ENCODE results near the gene MRPL2.
A peak's percentile ranks its signal among the peaks of the same experiment; 100 is the strongest.

Gene MRPL2

DNA sequence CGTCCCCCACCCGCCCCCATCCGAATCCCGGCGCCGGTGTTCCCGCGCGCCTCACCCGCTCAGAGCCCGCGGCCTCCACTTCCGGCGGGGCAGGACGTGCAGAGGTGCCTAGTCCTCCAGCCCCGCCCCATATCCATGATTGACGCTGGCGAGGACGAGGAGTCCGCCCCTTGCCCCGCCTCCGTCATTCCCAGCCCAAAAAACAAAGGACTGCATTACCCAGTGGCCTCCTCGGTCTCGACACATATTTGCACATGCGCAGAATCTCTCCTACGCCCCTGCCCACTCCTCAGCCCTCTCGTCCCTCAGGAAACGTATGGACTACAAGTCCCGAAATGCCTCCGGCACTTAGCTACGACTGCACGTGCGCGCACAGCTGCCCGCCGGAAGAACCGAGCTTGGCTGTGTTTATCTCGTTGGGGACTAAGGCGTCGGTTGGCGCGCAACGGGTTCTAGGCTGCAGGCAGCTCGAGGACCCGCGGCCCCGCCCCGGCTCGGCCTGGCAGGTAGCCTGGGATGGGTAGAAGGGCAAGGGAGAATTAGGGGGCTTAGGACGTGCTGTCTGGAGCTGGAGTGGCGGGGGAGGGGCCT is 45.3 kb downstream of the MRPL2 start, which contains the start of the genes KLHDC3 and MEA1:
Gene KLHDC3 (plus strand): TSS at position 407 of the 591 bp plus-strand sequence. CDS start 2,944 bp downstream, outside the sequence.
Gene MEA1 (minus strand): TSS at position 104 of the 591 bp plus-strand sequence. CDS start 133 bp downstream, outside the sequence.
- peak; percentile 100 for DNase-seq
- peak within 1 kb of the TSS; percentile 56 for H2BK5ac ChIP-seq (ENCODE audit: low read length)
- H3K4ac ChIP-seq (ENCODE audit: low read depth, low read length), result no peak within 1 kb of the TSS
- H2AK5ac ChIP-seq (ENCODE audit: low read length), result peak within 1 kb of the TSS; percentile 88
- no peak within 1 kb of the TSS for H2BK120ac ChIP-seq (ENCODE audit: low read depth, low read length)
- peak within 1 kb of the TSS; percentile 48 for H3K27ac ChIP-seq (ENCODE audit: low read depth, low read length)
- H3K4me1 ChIP-seq (ENCODE audit: control insufficient read depth, low read depth, low read length), result peaks cover 6% of the 10 kb centered on the region
- peaks cover 21% of the 10 kb centered on the region for H3K79me2 ChIP-seq (ENCODE audit: control insufficient read depth, insufficient read depth, low read length)
- H3K4me2 ChIP-seq (ENCODE audit: low read length), result peak within 1 kb of the TSS; percentile 98
- peak within 1 kb of the TSS; percentile 19 for H3K18ac ChIP-seq (ENCODE audit: low read length)
- H4K5ac ChIP-seq (ENCODE audit: low read length), result no peak within 1 kb of the TSS
- peak within 1 kb of the TSS; percentile 88 for H3K4me3 ChIP-seq (ENCODE audit: low read length)
- no CpG with 5 or more reads among the region's 51 CpGs for WGBS (ENCODE audit: extremely low coverage, insufficient coverage, low lambda C conversion rate)
- H4K8ac ChIP-seq (ENCODE audit: low read depth, low read length), result peak within 1 kb of the TSS; percentile 82
- no peaks in the 10 kb centered on the region for H3K27me3 ChIP-seq (ENCODE audit: insufficient read depth, low read length, poor library complexity)
- peak within 1 kb of the TSS; percentile 83 for H3K23ac ChIP-seq (ENCODE audit: low read length)
- H3K79me1 ChIP-seq (ENCODE audit: low read length), result peaks cover 16% of the 10 kb centered on the region
- peak within 1 kb of the TSS; percentile 93 for H3K9ac ChIP-seq (ENCODE audit: low read length)
- no peak within 1 kb of the TSS for H2BK15ac ChIP-seq (replicated peaks; ENCODE audit: low read depth)
- peak within 1 kb of the TSS; percentile 96 for H3K56ac ChIP-seq (ENCODE audit: low read length)
- H3K36me3 ChIP-seq (ENCODE audit: control insufficient read depth, insufficient read depth, low read length), result peaks cover 20% of the 10 kb centered on the region

- Histone ChIP-seq H4K5ac (ENCODE audit: low read length) (no peak overlapping the region), H3K27me3 (ENCODE audit: insufficient read depth, low read length, poor library complexity) (no peaks in the 10 kb centered on the region), H2BK5ac (ENCODE audit: low read length) (no peak overlapping the region), H2BK120ac (ENCODE audit: low read depth, low read length) (no peak overlapping the region), H3K23ac (ENCODE audit: low read length) (peak overlapping the region; percentile 38), H3K4ac (ENCODE audit: low read depth, low read length) (no peak overlapping the region), H3K4me1 (ENCODE audit: control insufficient read depth, low read depth, low read length) (peaks cover 6% of the 10 kb centered on the region), H3K9ac (ENCODE audit: low read length) (peak overlapping the region; percentile 92), H3K36me3 (ENCODE audit: control insufficient read depth, insufficient read depth, low read length) (peaks cover 23% of the 10 kb centered on the region), H2BK15ac (replicated peaks; ENCODE audit: low read depth) (no peak overlapping the region), H3K27ac (ENCODE audit: low read depth, low read length) (peak overlapping the region; percentile 13), H2AK5ac (ENCODE audit: low read length) (peak overlapping the region; percentile 53), H3K4me3 (ENCODE audit: low read length) (peak overlapping the region; percentile 83), H4K8ac (ENCODE audit: low read depth, low read length) (peak overlapping the region; percentile 82), H3K79me1 (ENCODE audit: low read length) (peaks cover 16% of the 10 kb centered on the region), H3K4me2 (ENCODE audit: low read length) (peak overlapping the region; percentile 98), H3K79me2 (ENCODE audit: control insufficient read depth, insufficient read depth, low read length) (peaks cover 21% of the 10 kb centered on the region), H3K56ac (ENCODE audit: low read length) (peak overlapping the region; percentile 92), H3K18ac (ENCODE audit: low read length) (peak overlapping the region; percentile 19)
- peak; percentile 30 for DNase-seq
- WGBS (ENCODE audit: extremely low coverage, insufficient coverage, low lambda C conversion rate), result no CpG with 5 or more reads among the region's 25 CpGs
Measured at GRCh38 chr6:43013097-43013842, 46.0 kb downstream of the MRPL2 start.

GRCh38 chr6:43012364-43012763 is 46.9 kb downstream of the MRPL2 start:
- Histone ChIP-seq H2BK5ac (ENCODE audit: low read length) (no peak overlapping the region), H3K36me3 (ENCODE audit: control insufficient read depth, insufficient read depth, low read length) (peaks cover 20% of the 10 kb centered on the region), H3K79me2 (ENCODE audit: control insufficient read depth, insufficient read depth, low read length) (peaks cover 21% of the 10 kb centered on the region), H3K79me1 (ENCODE audit: low read length) (peaks cover 15% of the 10 kb centered on the region), H3K4me2 (ENCODE audit: low read length) (no peak overlapping the region), H2BK120ac (ENCODE audit: low read depth, low read length) (no peak overlapping the region), H3K4me1 (ENCODE audit: control insufficient read depth, low read depth, low read length) (peaks cover 6% of the 10 kb centered on the region), H3K9ac (ENCODE audit: low read length) (peak overlapping the region; percentile 40), H3K4ac (ENCODE audit: low read depth, low read length) (no peak overlapping the region), H3K27me3 (ENCODE audit: insufficient read depth, low read length, poor library complexity) (no peaks in the 10 kb centered on the region), H3K18ac (ENCODE audit: low read length) (no peak overlapping the region), H4K5ac (ENCODE audit: low read length) (no peak overlapping the region), H2BK15ac (replicated peaks; ENCODE audit: low read depth) (no peak overlapping the region), H4K8ac (ENCODE audit: low read depth, low read length) (no peak overlapping the region), H2AK5ac (ENCODE audit: low read length) (no peak overlapping the region), H3K27ac (ENCODE audit: low read depth, low read length) (no peak overlapping the region), H3K56ac (ENCODE audit: low read length) (no peak overlapping the region), H3K4me3 (ENCODE audit: low read length) (no peak overlapping the region), H3K23ac (ENCODE audit: low read length) (no peak overlapping the region)
- no peak for DNase-seq
- WGBS (ENCODE audit: extremely low coverage, insufficient coverage, low lambda C conversion rate), result no CpG with 5 or more reads among the region's 6 CpGs

DNA sequence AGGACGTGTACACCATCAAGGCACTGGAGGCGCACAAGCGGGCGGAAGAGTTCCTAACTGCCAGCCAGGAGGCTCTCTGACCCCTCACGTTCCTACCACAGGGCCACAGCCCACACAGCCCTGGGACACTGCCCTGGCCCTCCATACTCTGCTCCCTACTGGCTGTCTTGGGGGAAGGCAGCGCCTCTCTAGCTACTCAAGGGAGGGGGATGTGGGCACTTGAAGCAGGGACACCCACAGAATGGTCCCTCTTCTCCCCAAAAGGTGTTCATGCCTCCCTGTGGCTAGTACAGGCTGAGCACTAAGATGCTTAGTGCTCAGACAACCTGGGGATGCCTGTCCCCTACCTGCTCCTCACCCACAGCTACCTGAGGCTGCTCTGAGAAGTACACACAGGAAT is 48.0 kb downstream of the MRPL2 start:
- no peak overlapping the region for H3K23ac ChIP-seq (ENCODE audit: low read length)
- peaks cover 6% of the 10 kb centered on the region for H3K4me1 ChIP-seq (ENCODE audit: control insufficient read depth, low read depth, low read length)
- no peak overlapping the region for H3K4ac ChIP-seq (ENCODE audit: low read depth, low read length)
- no CpG with 5 or more reads among the region's 6 CpGs for WGBS (ENCODE audit: extremely low coverage, insufficient coverage, low lambda C conversion rate)
- peaks cover 24% of the 10 kb centered on the region for H3K36me3 ChIP-seq (ENCODE audit: control insufficient read depth, insufficient read depth, low read length)
- H3K56ac ChIP-seq (ENCODE audit: low read length), result no peak overlapping the region
- H2BK120ac ChIP-seq (ENCODE audit: low read depth, low read length), result no peak overlapping the region
- H3K18ac ChIP-seq (ENCODE audit: low read length), result no peak overlapping the region
- no peak overlapping the region for H2BK15ac ChIP-seq (replicated peaks; ENCODE audit: low read depth)
- no peak overlapping the region for H3K4me3 ChIP-seq (ENCODE audit: low read length)
- DNase-seq, result peak; percentile 46
- no peak overlapping the region for H3K4me2 ChIP-seq (ENCODE audit: low read length)
- H4K5ac ChIP-seq (ENCODE audit: low read length), result no peak overlapping the region
- H3K9ac ChIP-seq (ENCODE audit: low read length), result no peak overlapping the region
- no peak overlapping the region for H3K27ac ChIP-seq (ENCODE audit: low read depth, low read length)
- peaks cover 7% of the 10 kb centered on the region for H3K79me1 ChIP-seq (ENCODE audit: low read length)
- H2BK5ac ChIP-seq (ENCODE audit: low read length), result no peak overlapping the region
- H2AK5ac ChIP-seq (ENCODE audit: low read length), result no peak overlapping the region
- H3K79me2 ChIP-seq (ENCODE audit: control insufficient read depth, insufficient read depth, low read length), result peaks cover 16% of the 10 kb centered on the region
- H4K8ac ChIP-seq (ENCODE audit: low read depth, low read length), result no peak overlapping the region
- no peaks in the 10 kb centered on the region for H3K27me3 ChIP-seq (ENCODE audit: insufficient read depth, low read length, poor library complexity)

DNA sequence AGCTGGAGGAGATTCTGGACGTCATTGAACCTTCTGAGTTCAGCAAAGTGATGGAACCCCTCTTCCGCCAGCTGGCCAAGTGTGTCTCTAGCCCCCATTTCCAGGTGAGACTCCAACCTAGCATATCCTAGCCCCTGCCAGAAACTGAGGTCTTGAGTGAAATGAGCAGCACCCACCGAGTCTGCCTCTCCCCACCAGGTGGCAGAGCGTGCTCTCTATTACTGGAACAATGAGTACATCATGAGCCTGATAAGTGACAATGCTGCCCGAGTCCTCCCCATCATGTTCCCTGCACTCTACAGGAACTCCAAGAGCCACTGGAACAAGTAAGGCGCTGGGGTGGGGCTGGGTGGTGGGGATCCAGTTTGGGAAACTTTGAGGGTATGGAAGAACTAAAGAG is 50.1 kb downstream of the MRPL2 start:
- H3K18ac ChIP-seq (ENCODE audit: low read length), result no peak overlapping the region
- H4K5ac ChIP-seq (ENCODE audit: low read length), result no peak overlapping the region
- H2BK5ac ChIP-seq (ENCODE audit: low read length), result no peak overlapping the region
- H3K4me1 ChIP-seq (ENCODE audit: control insufficient read depth, low read depth, low read length), result peaks cover 6% of the 10 kb centered on the region
- no peak overlapping the region for H2BK15ac ChIP-seq (replicated peaks; ENCODE audit: low read depth)
- H2BK120ac ChIP-seq (ENCODE audit: low read depth, low read length), result no peak overlapping the region
- no peak overlapping the region for H3K23ac ChIP-seq (ENCODE audit: low read length)
- no peak overlapping the region for H3K4me2 ChIP-seq (ENCODE audit: low read length)
- no peak overlapping the region for H3K9ac ChIP-seq (ENCODE audit: low read length)
- H3K27ac ChIP-seq (ENCODE audit: low read depth, low read length), result no peak overlapping the region
- no peak overlapping the region for H3K4ac ChIP-seq (ENCODE audit: low read depth, low read length)
- no peaks in the 10 kb centered on the region for H3K27me3 ChIP-seq (ENCODE audit: insufficient read depth, low read length, poor library complexity)
- WGBS (ENCODE audit: extremely low coverage, insufficient coverage, low lambda C conversion rate), result no CpG with 5 or more reads among the region's 6 CpGs
- DNase-seq, result peak; percentile 62
- no peak overlapping the region for H3K4me3 ChIP-seq (ENCODE audit: low read length)
- no peak overlapping the region for H3K56ac ChIP-seq (ENCODE audit: low read length)
- peaks cover 6% of the 10 kb centered on the region for H3K79me2 ChIP-seq (ENCODE audit: control insufficient read depth, insufficient read depth, low read length)
- peaks cover 7% of the 10 kb centered on the region for H3K79me1 ChIP-seq (ENCODE audit: low read length)
- no peak overlapping the region for H2AK5ac ChIP-seq (ENCODE audit: low read length)
- no peak overlapping the region for H4K8ac ChIP-seq (ENCODE audit: low read depth, low read length)
- peaks cover 24% of the 10 kb centered on the region for H3K36me3 ChIP-seq (ENCODE audit: control insufficient read depth, insufficient read depth, low read length)
